HEK293 (cell line): ENCODE measurements around the gene RNF34.

Experiments
- CTCF ChIA-PET: fragments of 350-600 bp; formaldehyde crosslinking; extraction: SDS; loops from one replicate; lab custom pipeline; 2021; ENCODE audit warnings: antibody characterized with exemption; lab: Yijun Ruan, JAX
- POLR2A ChIA-PET: fragments of 300-600 bp; formaldehyde crosslinking; extraction: SDS; loops from one replicate; lab custom pipeline; 2020; ENCODE audit warnings: antibody characterized with exemption, inconsistent platforms; lab: Yijun Ruan, JAX
- H3K27ac ChIP-seq: fragments of 200-500 bp; sonication (Bioruptor generic); 2 replicates; pipeline ENCODE4 v1.5.1; 2014; ENCODE audit warnings: low read depth, low read length, control low read depth, inconsistent platforms; ENCODE audit errors: extremely low read depth
- H3K36me3 ChIP-seq, 2 experiments: fragments of 200-500 bp in 1 of 2; sonication (Bioruptor generic) in 1 of 2; 1 replicate in 1 of 2; 2 replicates in 1 of 2; pipeline ENCODE4 v1.5.1; 2014 to 2017; ENCODE audit warnings: inconsistent platforms in 2 of 2, low read length in 2 of 2; ENCODE audit not compliant: control insufficient read depth in 2 of 2, insufficient read depth in 1 of 2
- H3K4me1 ChIP-seq: fragments of 200-500 bp; sonication (Bioruptor generic); 2 replicates; pipeline ENCODE4 v1.5.1; 2014; ENCODE audit warnings: mild to moderate bottlenecking, low read length, inconsistent platforms; ENCODE audit not compliant: control insufficient read depth, insufficient read depth
- H3K4me3 ChIP-seq: 2 replicates; pipeline ENCODE4 v1.5.1; 2011; ENCODE audit warnings: low read depth, mild to moderate bottlenecking, control low read depth, low read length, moderate library complexity
- H3K9me3 ChIP-seq: fragments of 200-500 bp; sonication (Bioruptor generic); 2 replicates; pipeline ENCODE4 v1.5.1; 2014; ENCODE audit warnings: low read depth, low read length, inconsistent platforms; ENCODE audit not compliant: control insufficient read depth, insufficient read depth
- BCL11A ChIP-seq: fragments of 450-650 bp; formaldehyde crosslinking; IDR thresholded peaks from 2 replicates; pipeline ENCODE4 v1.5.1; 2016; ENCODE audit warnings: low read depth, missing biosample characterization, missing genetic modification characterization
- KLF8 ChIP-seq: fragments of 450-650 bp; formaldehyde crosslinking; IDR thresholded peaks from 2 replicates; pipeline ENCODE4 v1.5.1; 2016; ENCODE audit warnings: missing biosample characterization, missing genetic modification characterization
- SETDB1 ChIP-seq: IDR thresholded peaks from one replicate; pipeline ENCODE4 v1.6.1; 2017; ENCODE audit warnings: mild to moderate bottlenecking, low read length, moderate library complexity, mixed read lengths; ENCODE audit not compliant: insufficient read length
- SP2 ChIP-seq: fragments of 450-650 bp; formaldehyde crosslinking; IDR thresholded peaks from 2 replicates; pipeline ENCODE4 v1.5.1; 2016; ENCODE audit warnings: missing biosample characterization, missing genetic modification characterization
- TSHZ1 ChIP-seq: fragments of 450-650 bp; formaldehyde crosslinking; IDR thresholded peaks from 2 replicates; pipeline ENCODE4 v1.5.1; 2016; ENCODE audit warnings: missing biosample characterization, missing genetic modification characterization, borderline replicate concordance
- ZNF112 ChIP-seq: fragments of 450-650 bp; formaldehyde crosslinking; IDR thresholded peaks from 2 replicates; pipeline ENCODE4 v1.5.0; 2017; ENCODE audit warnings: missing biosample characterization, missing genetic modification characterization
- ZNF133 ChIP-seq: fragments of 450-650 bp; formaldehyde crosslinking; IDR thresholded peaks from 2 replicates; pipeline ENCODE4 v1.5.1; 2016; ENCODE audit warnings: missing biosample characterization, missing genetic modification characterization
- ZNF138 ChIP-seq: fragments of 450-650 bp; formaldehyde crosslinking; IDR thresholded peaks from 2 replicates; pipeline ENCODE4 v1.5.1; 2016; ENCODE audit warnings: missing biosample characterization, missing genetic modification characterization, borderline replicate concordance
- ZNF223 ChIP-seq: fragments of 450-650 bp; formaldehyde crosslinking; IDR thresholded peaks from 2 replicates; pipeline ENCODE4 v1.5.1; 2016; ENCODE audit warnings: missing biosample characterization, missing genetic modification characterization
- ZNF350 ChIP-seq: fragments of 450-650 bp; formaldehyde crosslinking; IDR thresholded peaks from 2 replicates; pipeline ENCODE4 v1.5.0; 2017; ENCODE audit warnings: missing biosample characterization, mild to moderate bottlenecking, missing genetic modification characterization
- ZNF394 ChIP-seq: fragments of 450-650 bp; formaldehyde crosslinking; IDR thresholded peaks from 2 replicates; pipeline ENCODE4 v1.5.1; 2016; ENCODE audit warnings: missing biosample characterization, missing genetic modification characterization, mild to moderate bottlenecking, moderate library complexity, borderline replicate concordance
- ZNF423 ChIP-seq: fragments of 450-650 bp; formaldehyde crosslinking; IDR thresholded peaks from 2 replicates; pipeline ENCODE4 v1.5.1; 2016; ENCODE audit warnings: missing biosample characterization, missing genetic modification characterization
- ZNF473 ChIP-seq: fragments of 450-650 bp; formaldehyde crosslinking; IDR thresholded peaks from 2 replicates; pipeline ENCODE4 v1.5.1; 2017; ENCODE audit warnings: missing biosample characterization, missing genetic modification characterization
- ZNF501 ChIP-seq: fragments of 450-650 bp; formaldehyde crosslinking; IDR thresholded peaks from 2 replicates; pipeline ENCODE4 v1.5.1; 2016; ENCODE audit warnings: missing biosample characterization, missing genetic modification characterization
- ZNF514 ChIP-seq: fragments of 450-650 bp; formaldehyde crosslinking; IDR thresholded peaks from 2 replicates; pipeline ENCODE4 v1.5.1; 2016; ENCODE audit warnings: missing biosample characterization, missing genetic modification characterization
- ZNF571 ChIP-seq: fragments of 450-650 bp; formaldehyde crosslinking; IDR thresholded peaks from 2 replicates; pipeline ENCODE4 v1.5.0; 2017; ENCODE audit warnings: missing biosample characterization, missing genetic modification characterization
- ZNF692 ChIP-seq: fragments of 450-650 bp; formaldehyde crosslinking; IDR thresholded peaks from 2 replicates; pipeline ENCODE4 v1.5.1; 2016; ENCODE audit warnings: missing biosample characterization, missing genetic modification characterization
- ZNF777 ChIP-seq: fragments of 450-650 bp; formaldehyde crosslinking; IDR thresholded peaks from 2 replicates; pipeline ENCODE4 v1.5.1; 2017; ENCODE audit warnings: missing biosample characterization, missing genetic modification characterization, borderline replicate concordance
- TF ChIP-seq, protein P1 (sequence below): fragments of 450-650 bp; formaldehyde crosslinking; IDR thresholded peaks from 2 replicates; pipeline ENCODE4 v1.5.1; 2016; ENCODE audit warnings: missing biosample characterization, missing genetic modification characterization
- TF ChIP-seq, protein P2 (sequence below): fragments of 450-650 bp; formaldehyde crosslinking; IDR thresholded peaks from 2 replicates; pipeline ENCODE4 v1.5.1; 2016; ENCODE audit warnings: missing biosample characterization, missing genetic modification characterization

Gene RNF34

DNA sequence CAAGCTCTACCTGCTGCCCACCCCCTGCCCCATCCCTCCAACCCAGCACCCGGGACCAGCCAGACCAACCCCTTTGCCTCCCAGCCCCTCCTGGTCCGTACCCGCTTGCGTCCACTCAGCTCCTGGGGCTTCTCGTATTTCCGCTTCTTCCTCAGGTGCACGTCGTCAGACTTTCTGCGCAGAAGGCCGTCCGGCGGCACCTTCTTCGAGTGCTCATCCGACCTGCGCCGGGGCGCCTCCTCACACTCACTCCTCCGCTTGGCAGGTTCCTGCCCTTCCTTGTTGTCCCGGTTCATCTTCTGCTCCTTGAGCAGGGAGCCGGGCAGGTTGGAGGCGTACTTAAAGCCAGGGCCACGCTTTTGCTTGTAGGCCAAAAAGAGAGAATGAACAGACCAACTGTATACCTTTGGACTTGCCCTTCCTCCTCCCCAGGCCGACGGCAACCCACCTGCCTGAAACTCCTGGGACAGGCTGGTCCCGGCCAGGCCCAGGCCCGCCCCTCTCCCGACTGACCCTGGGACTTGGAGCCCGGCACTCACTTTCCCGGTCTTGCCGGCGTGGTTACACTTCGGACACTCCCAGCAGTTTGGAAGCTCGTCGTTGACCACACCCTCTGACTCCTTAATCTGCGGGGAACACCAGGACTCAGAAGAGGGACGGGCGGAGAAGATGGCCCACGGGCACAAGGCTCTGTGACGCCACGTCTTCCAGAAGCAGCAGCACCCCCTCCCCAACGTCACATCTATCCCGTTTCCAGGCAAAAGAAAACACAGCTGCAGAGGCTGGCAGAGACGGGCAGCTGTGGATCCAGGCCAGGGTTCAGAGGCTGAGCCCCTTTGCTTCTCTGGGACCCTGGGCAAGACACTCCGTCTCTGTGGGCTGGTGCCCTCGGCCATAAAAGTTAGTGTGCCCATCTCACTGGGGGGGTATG is 44.3 kb downstream of the RNF34 start:
- H3K27ac ChIP-seq, result no peak overlapping the region

More for the DNA sequence above, 44.3 kb downstream of the RNF34 start:
- TF ChIP-seq, protein P1, sequence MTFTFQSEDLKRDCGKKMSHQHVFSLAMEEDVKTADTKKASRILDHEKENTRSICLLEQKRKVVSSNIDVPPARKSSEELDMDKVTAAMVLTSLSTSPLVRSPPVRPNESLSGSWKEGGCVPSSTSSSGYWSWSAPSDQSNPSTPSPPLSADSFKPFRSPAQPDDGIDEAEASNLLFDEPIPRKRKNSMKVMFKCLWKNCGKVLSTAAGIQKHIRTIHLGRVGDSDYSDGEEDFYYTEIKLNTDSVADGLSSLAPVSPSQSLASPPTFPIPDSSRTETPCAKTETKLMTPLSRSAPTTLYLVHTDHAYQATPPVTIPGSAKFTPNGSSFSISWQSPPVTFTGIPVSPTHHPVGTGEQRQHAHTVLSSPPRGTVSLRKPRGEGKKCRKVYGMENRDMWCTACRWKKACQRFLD (tag by site-specific recombination), result no peak
- TF ChIP-seq TSHZ1 (tag by site-specific recombination), result no peak
- no peak for TF ChIP-seq ZNF571 (tag by site-specific recombination)
- TF ChIP-seq ZNF692 (tag by site-specific recombination), result no peak
- TF ChIP-seq ZNF394 (tag by site-specific recombination), result no peak
- TF ChIP-seq ZNF514 (tag by site-specific recombination), result no peak
- TF ChIP-seq ZNF777 (tag by site-specific recombination), result no peak
- no peak for TF ChIP-seq ZNF138 (tag by site-specific recombination)
- TF ChIP-seq ZNF350 (tag by site-specific recombination), result no peak
- TF ChIP-seq SP2, result no peak
- TF ChIP-seq, protein P2, sequence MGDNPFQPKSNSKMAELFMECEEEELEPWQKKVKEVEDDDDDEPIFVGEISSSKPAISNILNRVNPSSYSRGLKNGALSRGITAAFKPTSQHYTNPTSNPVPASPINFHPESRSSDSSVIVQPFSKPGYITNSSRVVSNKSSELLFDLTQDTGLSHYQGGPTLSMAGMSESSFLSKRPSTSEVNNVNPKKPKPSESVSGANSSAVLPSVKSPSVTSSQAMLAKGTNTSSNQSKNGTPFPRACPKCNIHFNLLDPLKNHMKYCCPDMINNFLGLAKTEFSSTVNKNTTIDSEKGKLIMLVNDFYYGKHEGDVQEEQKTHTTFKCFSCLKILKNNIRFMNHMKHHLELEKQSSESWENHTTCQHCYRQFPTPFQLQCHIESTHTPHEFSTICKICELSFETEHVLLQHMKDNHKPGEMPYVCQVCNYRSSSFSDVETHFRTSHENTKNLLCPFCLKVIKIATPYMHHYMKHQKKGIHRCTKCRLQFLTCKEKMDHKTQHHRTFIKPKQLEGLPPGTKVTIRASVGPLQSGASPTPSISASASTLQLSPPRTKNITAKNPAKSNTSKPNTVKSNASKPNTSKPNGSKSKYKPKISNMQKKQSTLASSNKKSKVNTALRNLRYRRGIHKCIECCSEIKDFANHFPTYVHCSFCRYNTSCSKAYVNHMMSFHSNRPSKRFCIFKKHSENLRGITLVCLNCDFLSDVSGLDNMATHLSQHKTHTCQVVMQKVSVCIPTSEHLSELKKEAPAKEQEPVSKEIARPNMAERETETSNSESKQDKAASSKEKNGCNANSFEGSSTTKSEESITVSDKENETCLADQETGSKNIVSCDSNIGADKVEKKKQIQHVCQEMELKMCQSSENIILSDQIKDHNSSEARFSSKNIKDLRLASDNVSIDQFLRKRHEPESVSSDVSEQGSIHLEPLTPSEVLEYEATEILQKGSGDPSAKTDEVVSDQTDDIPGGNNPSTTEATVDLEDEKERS, result no peak
- no peak for TF ChIP-seq SETDB1
- TF ChIP-seq ZNF133 (tag by site-specific recombination), result no peak
- TF ChIP-seq BCL11A, result no peak
- TF ChIP-seq ZNF112 (tag by site-specific recombination), result no peak
- no peak for TF ChIP-seq KLF8 (tag by site-specific recombination)
- no peak for TF ChIP-seq ZNF473 (tag by site-specific recombination)
- TF ChIP-seq ZNF423 (tag by site-specific recombination), result no peak
- TF ChIP-seq ZNF223 (tag by site-specific recombination), result no peak
- no peak for TF ChIP-seq ZNF501 (tag by site-specific recombination)
- Histone ChIP-seq H3K4me1 (no peaks in the 10 kb centered on the region), H3K36me3 (peaks cover 14 to 54% of the 10 kb centered on the region in 2 experiments; a peak in 2 of 3 replicates), H3K9me3 (no peaks in the 10 kb centered on the region), H3K4me3 (no peak overlapping the region)
- ChIA-PET POLR2A (no interaction called here), CTCF (interaction anchor here (0.6 to 4.6 kb wide), 19 partner anchors 7 to 1069 kb away, joined by 3 to 58 read pairs (median 6); no protein-coding TSS in a partner anchor)
